Ascending aorta (tissue), 2 donors: ENCODE measurements around the gene CREM. TPM values are rescaled to one million over a fixed set of nuclear protein-coding genes. Genes with fewer than 3 reads are reported as not detected.
A peak's percentile ranks its signal among the peaks of the same experiment; 100 is the strongest.

Experiments used
- DNase-seq, 2 donors: peaks; one replicate each; pipeline ENCODE4 v3.0.0-alpha.2; 2019; ENCODE audit warnings: low spot score in 2 of 2
- H3K27ac ChIP-seq, 2 donors: fragments of 200-600 bp; sonication (generic); one replicate each; pipeline ENCODE4 v1.5.1; 2016 to 2017; ENCODE audit warnings: mild to moderate bottlenecking in 1 of 2
- H3K27me3 ChIP-seq: fragments of 200-600 bp; sonication (generic); one replicate; pipeline ENCODE4 v1.5.1; 2017
- H3K36me3 ChIP-seq, 2 donors: fragments of 200-600 bp; sonication (generic); one replicate each; pipeline ENCODE4 v1.5.1; 2016
- H3K4me1 ChIP-seq, 2 donors: fragments of 200-600 bp; sonication (generic); one replicate each; pipeline ENCODE4 v1.5.1; 2016 to 2017; ENCODE audit warnings: mild to moderate bottlenecking in 1 of 2
- H3K4me3 ChIP-seq, 2 donors: fragments of 200-600 bp; sonication (generic); one replicate each; pipeline ENCODE4 v1.5.1; 2016 to 2017; ENCODE audit warnings: mild to moderate bottlenecking in 1 of 2
- H3K9me3 ChIP-seq, 2 donors: fragments of 200-600 bp; sonication (generic); one replicate each; pipeline ENCODE4 v1.5.1; 2016
- CTCF ChIP-seq, 3 experiments: fragments of 200-600 bp in 2 of 3; fragments of 450-650 bp in 1 of 3; sonication (generic) in 2 of 3; IDR thresholded peaks; one replicate each; pipeline ENCODE4 v1.5.1; 2016 to 2019; ENCODE audit warnings: antibody characterized with exemption in 3 of 3, mild to moderate bottlenecking in 1 of 3, moderate library complexity in 1 of 3
- intact Hi-C: fragments of 100-400 bp; cut with DNase I; formaldehyde crosslinking; loops from one replicate; pipeline ENCODE4 v1.15.1; 2023
- total RNA-seq: library from RNA; depleted of rRNA; stranded (reverse); fragments of >200 nt; gene quantifications from one replicate; pipeline ENCODE4 v1.1.0, GENCODE V29; 2016

Gene CREM
- total RNA-seq, 1 donor from 2014 or later = 14.9 TPM

GRCh38 chr10:35208949-35209613, 82.4 kb downstream of the CREM start:
- Histone ChIP-seq H3K9me3 (no peaks in the 10 kb centered on the region), H3K36me3 (peaks cover 4 to 14% of the 10 kb centered on the region in 2 donors), H3K27ac (no peak overlapping the region), H3K4me3 (no peak overlapping the region), H3K4me1 (no peaks in the 10 kb centered on the region), H3K27me3 (no peaks in the 10 kb centered on the region)
- no peak for DNase-seq
- no peak for TF ChIP-seq CTCF (IDR thresholded peaks at IDR 0.05)
- intact Hi-C loops = no loop called here

- peaks cover 4 to 14% of the 10 kb centered on the region in 2 donors for H3K36me3 ChIP-seq
- no peaks in the 10 kb centered on the region for H3K27me3 ChIP-seq
- no peaks in the 10 kb centered on the region for H3K9me3 ChIP-seq
- no peak for TF ChIP-seq CTCF (IDR thresholded peaks at IDR 0.05)
- intact Hi-C loops = no loop called here
- DNase-seq = no peak
- H3K4me3 ChIP-seq = no peak overlapping the region
- no peaks in the 10 kb centered on the region for H3K4me1 ChIP-seq
- no peak overlapping the region for H3K27ac ChIP-seq
Measured at GRCh38 chr10:35210961-35211360, 84.3 kb downstream of the CREM start.

- no peak for TF ChIP-seq CTCF (IDR thresholded peaks at IDR 0.05)
- Histone ChIP-seq H3K36me3 (peaks cover 4 to 14% of the 10 kb centered on the region in 2 donors), H3K27ac (no peak overlapping the region), H3K9me3 (no peaks in the 10 kb centered on the region), H3K27me3 (no peaks in the 10 kb centered on the region), H3K4me3 (no peak overlapping the region), H3K4me1 (no peaks in the 10 kb centered on the region)
- no peak for DNase-seq
- intact Hi-C loops = no loop called here
Measured at GRCh38 chr10:35211390-35211789, 84.7 kb downstream of the CREM start.

- TF ChIP-seq CTCF (IDR thresholded peaks at IDR 0.05) = no peak
- peaks cover 0 to 10% of the 10 kb centered on the region in 2 donors for H3K36me3 ChIP-seq
- no peak overlapping the region for H3K4me3 ChIP-seq
- no peaks in the 10 kb centered on the region for H3K9me3 ChIP-seq
- no peak overlapping the region for H3K27ac ChIP-seq
- peak in 1 of 2 donors; percentile 75 for DNase-seq
- intact Hi-C loops = no loop called here
- H3K4me1 ChIP-seq = no peaks in the 10 kb centered on the region
- no peaks in the 10 kb centered on the region for H3K27me3 ChIP-seq
Measured at GRCh38 chr10:35212856-35213255, 86.2 kb downstream of the CREM start.

DNA sequence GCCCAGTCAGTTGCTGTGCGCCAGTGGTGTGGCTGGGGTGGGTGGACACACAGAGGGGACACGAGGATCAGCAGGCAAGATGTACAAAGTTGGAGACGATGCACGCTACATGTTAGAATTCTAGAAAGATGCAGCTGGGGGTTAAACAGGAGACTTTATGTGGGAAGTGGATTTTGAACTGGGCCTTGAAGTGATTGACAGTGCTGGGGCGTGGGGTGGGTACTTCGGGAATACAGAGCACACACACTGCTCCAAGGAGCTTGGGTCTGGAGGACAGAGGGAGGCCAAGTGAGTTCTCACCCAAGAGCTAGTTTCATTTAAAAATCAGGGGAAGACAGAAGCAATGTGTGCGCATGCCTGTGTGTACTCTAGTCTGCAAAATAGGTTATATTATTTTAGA, 87.1 kb downstream of the CREM start:
- TF ChIP-seq CTCF (IDR thresholded peaks at IDR 0.05) = no peak
- DNase-seq = no peak
- H3K4me3 ChIP-seq = no peak overlapping the region
- no peak overlapping the region for H3K27ac ChIP-seq
- H3K36me3 ChIP-seq = peaks cover 0 to 6% of the 10 kb centered on the region in 2 donors
- H3K27me3 ChIP-seq = no peaks in the 10 kb centered on the region
- H3K4me1 ChIP-seq = no peaks in the 10 kb centered on the region
- intact Hi-C loops = no loop called here
- H3K9me3 ChIP-seq = no peaks in the 10 kb centered on the region

- no peak overlapping the region for H3K27ac ChIP-seq
- H3K27me3 ChIP-seq = no peaks in the 10 kb centered on the region
- no peak overlapping the region for H3K4me3 ChIP-seq
- DNase-seq = no peak
- intact Hi-C loops = no loop called here
- H3K9me3 ChIP-seq = no peaks in the 10 kb centered on the region
- H3K36me3 ChIP-seq = peaks cover 0 to 3% of the 10 kb centered on the region in 2 donors
- H3K4me1 ChIP-seq = no peaks in the 10 kb centered on the region
- TF ChIP-seq CTCF (IDR thresholded peaks at IDR 0.05) = no peak
Measured at GRCh38 chr10:35214607-35215020, 88.0 kb downstream of the CREM start.
